ENCODE results near the gene CYP19A1. TPM values are rescaled to one million over a fixed set of nuclear protein-coding genes. Genes with fewer than 3 reads are reported as not detected.

Gene CYP19A1
- total and polyA plus RNA-seq, 9 of the 15 experiments (the other 6 are each of a cell fraction or from before 2014, with no cell fraction given): 0.16 to 0.63 (median 0.47) TPM; not detected in 3

GRCh38 chr15:51356147-51356546, 17.8 kb upstream of the CYP19A1 start (continued):
- TF ChIP-seq BACH1 (tag; IDR thresholded peaks at IDR 0.05): peak; percentile 16; the same call in 1 of the 2 replicates
- TF ChIP-seq PRPF4 (IDR thresholded peaks at IDR 0.05; ENCODE audit: insufficient read depth, low read depth, low read length, poor library complexity, severe bottlenecking): no peak
- TF ChIP-seq PTTG1 (tag; IDR thresholded peaks at IDR 0.05; ENCODE audit: low read depth): peak; percentile 74
- TF ChIP-seq CREB3L1 (IDR thresholded peaks at IDR 0.05; ENCODE audit: borderline replicate concordance, low read depth): no peak
- peak; percentile 83 for TF ChIP-seq CREB3 (tag; conservative IDR thresholded peaks at IDR 0.05; ENCODE audit: low read depth)
- no peak for TF ChIP-seq ZBTB2 (IDR thresholded peaks at IDR 0.05)

GRCh38 chr15:51355096-51355495, 16.7 kb upstream of the CYP19A1 start:
- Histone ChIP-seq H3K27ac (ENCODE audit: extremely low read depth, low read depth, low read length) (no peak overlapping the region), H3K27me3 (ENCODE audit: control insufficient read depth in 2 of 2, insufficient read depth in 2 of 2, low read length in 2 of 2) (peaks cover 23 to 25% of the 10 kb centered on the region in 2 experiments; a peak in 4 of 5 replicates), H3K4me1 (replicated peaks in 1 of 2; ENCODE audit: control insufficient read depth in 2 of 2, insufficient read depth in 2 of 2, low read length in 2 of 2) (no peaks in the 10 kb centered on the region), H3K9ac (ENCODE audit: insufficient read depth in 1 of 2, low read depth in 2 of 2, low read length in 2 of 2) (no peak overlapping the region), H3K36me3 (ENCODE audit: control insufficient read depth, insufficient read depth, low read length) (no peaks in the 10 kb centered on the region), H3K9me3 (replicated peaks; ENCODE audit: control insufficient read depth, insufficient read depth, low read depth, low read length) (no peaks in the 10 kb centered on the region), H3K9me1 (ENCODE audit: control insufficient read depth, insufficient read depth, low read length) (no peaks in the 10 kb centered on the region), H3K4me3 (no peak overlapping the region), H3K4me2 (ENCODE audit: insufficient read depth, low read length) (no peak overlapping the region), H4K20me1 (replicated peaks; ENCODE audit: control insufficient read depth, insufficient read depth, low read length) (no peaks in the 10 kb centered on the region), H3K79me2 (ENCODE audit: control insufficient read depth, insufficient read depth, low read length) (no peaks in the 10 kb centered on the region), H2AFZ (ENCODE audit: low read depth, low read length) (no peak overlapping the region)
- WGBS (ENCODE audit: insufficient coverage, low coverage, missing lambda C conversion rate): 0% methylated on average over 1 of the region's 1 CpG
- FAIRE-seq (no peak), ATAC-seq (no peak), DNase-seq (ENCODE audit: extremely low read depth in 1 of 4, low spot score in 3 of 4) (no peak)
- intact Hi-C loops (cut with micrococcal nuclease) (no loop called here), in situ Hi-C loops (cut with MboI) (no loop called here)
- BruUV-seq (replicated peaks): no TSS peak
- POLR2A ChIA-PET: no interaction called here
- CTCF ChIA-PET (ENCODE audit: low intra/inter-chr PET ratio): no interaction called here
- TF ChIP-seq HOMEZ (CRISPR knock-in tag; IDR thresholded peaks at IDR 0.05) (no peak), ZNF589 (CRISPR knock-in tag; IDR thresholded peaks at IDR 0.05; ENCODE audit: low read depth) (no peak), FOXJ3 (CRISPR knock-in tag; IDR thresholded peaks at IDR 0.05) (no peak), IRF1 (CRISPR knock-in tag; IDR thresholded peaks at IDR 0.05; ENCODE audit: borderline replicate concordance) (no peak), DLX4 (CRISPR knock-in tag; IDR thresholded peaks at IDR 0.05) (no peak), HCFC1 (IDR thresholded peaks at IDR 0.05; ENCODE audit: low read depth, low read length) (no peak)

All from K562 (cell line).